ENCODE measurements around the gene PEX1.
"Not testable (repeated sequence)": the region's sequence is repeated elsewhere in the genome, so short reads cannot be mapped to it uniquely, and the experiment has no call there.

PEX1 gene

DNA sequence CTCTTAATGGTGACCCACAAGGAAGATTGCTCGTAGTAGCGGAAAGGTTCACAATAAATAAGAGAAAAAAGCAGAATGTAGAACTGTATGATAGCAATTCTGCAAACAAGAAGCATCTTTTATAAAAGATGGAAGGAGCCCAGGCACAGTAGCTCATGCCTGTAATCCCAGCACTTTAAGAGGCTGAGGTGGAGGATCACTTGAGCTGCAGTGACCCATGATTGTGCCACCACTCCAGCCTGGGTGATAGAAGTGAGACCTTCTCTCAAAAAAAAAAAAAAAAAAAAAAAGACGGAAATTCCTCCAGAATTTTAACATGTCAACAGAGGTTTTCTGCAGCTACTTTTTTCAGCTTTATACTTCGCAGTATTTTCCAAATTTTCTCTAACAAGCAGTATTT is 67.8 kb downstream of the PEX1 start:
- no peak for DNase-seq (ENCODE audit: low spot score)

DNA sequence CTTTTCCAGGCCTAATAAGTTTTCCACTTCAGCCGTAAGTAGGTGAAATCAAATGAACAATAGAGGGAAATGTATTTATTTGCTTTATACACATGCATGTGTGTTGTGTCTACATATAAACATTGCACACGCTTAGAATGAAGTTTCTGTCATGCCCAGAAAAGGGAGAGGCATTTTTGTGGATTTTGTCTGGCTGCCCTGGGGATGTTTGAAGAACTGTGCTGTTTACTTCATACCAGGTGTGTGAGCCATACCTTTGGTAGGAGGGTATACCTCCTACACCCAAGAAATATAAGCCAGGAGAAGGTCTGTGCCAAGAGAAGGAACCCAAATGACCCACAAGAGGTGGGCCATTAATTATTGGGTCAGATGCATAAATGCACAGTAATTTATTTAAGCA is 68.2 kb downstream of the PEX1 start:
- no peak for DNase-seq (ENCODE audit: low spot score)

DNA sequence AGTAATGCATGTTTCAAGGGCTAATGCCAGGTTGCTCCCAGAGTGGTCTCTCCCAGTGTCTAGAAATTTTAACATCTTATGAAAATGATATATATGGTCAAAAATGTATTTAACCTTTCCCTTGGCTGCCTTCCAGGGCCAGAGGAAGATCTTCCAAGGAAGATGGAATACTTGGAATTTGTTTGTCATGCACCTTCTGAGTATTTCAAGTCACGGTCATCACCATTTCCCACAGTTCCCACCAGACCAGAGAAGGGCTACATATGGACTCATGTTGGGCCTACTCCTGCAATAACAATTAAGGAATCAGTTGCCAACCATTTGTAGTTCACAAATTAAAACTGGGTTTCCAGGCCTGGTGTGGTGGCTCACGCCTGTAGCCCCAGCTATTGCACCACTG is 72.1 kb downstream of the PEX1 start:
- DNase-seq (ENCODE audit: low spot score) = no peak

DNA sequence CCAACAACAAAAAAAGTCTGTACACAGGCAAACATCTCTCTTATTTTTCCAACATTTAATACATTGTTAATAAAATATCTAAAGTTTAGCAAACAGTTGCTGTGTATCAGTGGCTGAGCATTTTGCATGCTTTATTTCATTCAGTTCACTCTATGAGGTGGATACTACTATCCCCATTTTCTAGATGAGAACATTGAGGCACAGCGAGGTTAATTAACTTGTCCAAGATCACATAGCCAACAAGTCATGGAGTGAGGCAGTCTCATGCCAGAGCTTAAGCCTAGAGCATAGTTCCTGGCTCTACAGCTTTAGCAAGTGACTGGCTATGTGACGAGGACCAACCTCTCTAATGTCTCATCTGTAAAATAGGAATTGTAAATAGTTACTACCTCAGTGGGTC is 76.7 kb downstream of the PEX1 start:
- no peak for DNase-seq (ENCODE audit: low spot score)

DNA sequence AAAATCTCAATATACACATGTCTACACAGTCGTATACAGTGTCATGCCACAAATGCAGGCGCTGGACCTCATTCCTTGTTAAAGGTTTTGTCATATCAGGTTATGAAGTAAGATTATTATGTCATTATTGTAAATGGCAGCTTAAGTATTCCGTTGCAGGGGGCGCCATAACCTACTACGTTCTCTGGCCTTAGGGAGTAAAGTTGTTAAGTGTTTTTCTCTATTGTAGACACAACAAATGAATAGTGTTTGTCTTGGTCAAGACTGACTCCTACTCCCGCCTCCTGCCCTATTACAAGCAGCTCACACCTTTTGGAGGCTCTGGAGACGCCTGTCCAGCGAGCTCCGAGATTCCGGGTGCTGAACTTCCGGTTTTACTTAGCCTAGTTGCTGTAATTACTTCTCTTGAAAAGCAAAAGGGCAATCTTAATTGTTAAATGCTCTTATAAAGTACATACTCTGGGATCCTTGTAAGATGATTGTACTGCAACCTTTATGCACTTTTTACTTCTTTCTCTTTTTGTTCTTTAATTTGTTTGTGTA is 80.0 kb downstream of the PEX1 start:
- peak; percentile 83 for DNase-seq (ENCODE audit: low spot score)

DNA sequence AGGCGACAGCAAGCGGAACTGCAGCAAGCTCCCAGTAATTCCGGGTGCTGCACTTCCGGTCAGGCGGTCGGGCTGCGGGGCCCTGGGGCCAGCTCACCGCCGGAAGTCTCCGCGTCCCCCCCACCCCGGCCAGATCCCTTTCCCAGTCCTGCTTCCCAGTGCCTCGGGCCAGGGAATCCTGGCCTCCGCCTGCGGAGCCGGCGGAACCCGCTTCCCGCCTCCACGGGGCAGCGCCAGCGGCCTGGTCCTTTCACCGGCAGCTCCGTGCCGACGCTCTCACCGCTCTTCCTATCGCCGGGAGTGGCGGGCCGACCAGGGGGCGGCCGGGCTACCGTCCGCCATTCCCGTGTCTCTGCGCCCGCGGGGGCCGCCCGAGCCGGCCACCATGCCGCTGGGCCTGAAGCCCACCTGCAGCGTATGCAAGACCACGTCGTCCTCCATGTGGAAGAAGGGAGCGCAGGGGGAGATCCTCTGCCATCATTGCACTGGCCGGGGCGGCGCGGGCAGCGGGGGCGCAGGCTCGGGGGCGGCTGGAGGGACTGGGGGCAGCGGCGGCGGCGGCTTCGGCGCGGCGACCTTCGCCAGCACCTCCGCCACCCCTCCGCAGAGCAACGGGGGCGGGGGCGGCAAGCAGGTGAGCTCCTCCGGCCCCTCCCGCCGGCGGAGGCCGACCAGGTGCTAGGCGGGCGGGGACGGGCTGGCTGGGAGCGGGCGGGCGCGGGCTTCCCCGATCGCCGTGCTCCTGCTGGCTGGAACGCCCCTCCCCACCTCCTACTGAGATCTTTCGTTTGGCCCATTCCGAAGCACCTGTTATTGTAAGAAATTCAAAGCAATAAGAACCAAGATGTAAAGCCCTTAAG is 80.7 kb downstream of the PEX1 start, which contains the start of gene GATAD1:
Gene GATAD1 (plus strand): TSS at position 138 of the 860 bp plus-strand sequence. CDS start 248 bp downstream, at position 386.
- peak; percentile 92 for DNase-seq (ENCODE audit: low spot score)

DNA sequence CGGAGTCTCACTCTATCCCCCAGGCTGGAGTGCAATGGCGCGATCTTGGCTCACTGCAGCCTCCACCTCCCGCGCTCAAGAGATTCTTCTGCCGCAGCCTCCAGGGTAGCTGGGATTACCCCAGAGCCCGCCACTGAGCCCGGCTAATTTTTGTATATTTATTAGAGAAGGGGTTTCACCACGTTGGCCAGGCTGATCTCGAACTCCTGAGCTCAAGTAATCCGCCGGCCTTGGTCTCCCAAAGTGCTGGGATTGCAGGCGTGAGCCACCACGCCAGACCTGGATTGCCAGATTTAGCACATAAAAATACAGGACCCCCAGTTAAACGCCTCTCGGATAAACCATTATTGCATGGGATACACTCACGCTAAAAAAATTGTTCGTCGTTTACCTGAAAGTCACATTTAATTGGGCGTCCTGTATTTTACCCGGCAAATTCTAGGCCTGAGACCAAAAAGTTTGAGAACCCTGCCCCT is 81.4 kb downstream of the PEX1 start:
- no peak for DNase-seq (ENCODE audit: low spot score)

DNA sequence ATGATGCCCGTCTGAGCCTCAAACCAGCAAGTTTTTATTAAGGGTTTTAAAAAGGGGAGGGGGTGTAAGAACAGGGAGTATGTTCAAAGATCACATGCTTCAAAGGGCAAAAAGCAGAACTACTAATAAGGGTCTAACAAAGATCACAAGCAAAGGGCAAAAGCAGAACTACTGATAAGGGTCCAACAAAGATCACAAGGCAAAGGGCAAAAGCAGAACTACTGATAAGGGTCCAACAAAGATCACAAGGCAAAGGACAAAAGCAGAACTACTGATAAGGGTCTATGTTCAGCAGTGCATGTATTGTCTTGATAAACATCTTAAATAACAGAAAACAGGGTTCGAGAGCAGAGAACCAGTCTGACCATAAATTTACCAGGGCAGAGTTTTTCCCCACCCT is 85.6 kb downstream of the PEX1 start:
- not testable (repeated sequence) for DNase-seq (ENCODE audit: low spot score)

DNA sequence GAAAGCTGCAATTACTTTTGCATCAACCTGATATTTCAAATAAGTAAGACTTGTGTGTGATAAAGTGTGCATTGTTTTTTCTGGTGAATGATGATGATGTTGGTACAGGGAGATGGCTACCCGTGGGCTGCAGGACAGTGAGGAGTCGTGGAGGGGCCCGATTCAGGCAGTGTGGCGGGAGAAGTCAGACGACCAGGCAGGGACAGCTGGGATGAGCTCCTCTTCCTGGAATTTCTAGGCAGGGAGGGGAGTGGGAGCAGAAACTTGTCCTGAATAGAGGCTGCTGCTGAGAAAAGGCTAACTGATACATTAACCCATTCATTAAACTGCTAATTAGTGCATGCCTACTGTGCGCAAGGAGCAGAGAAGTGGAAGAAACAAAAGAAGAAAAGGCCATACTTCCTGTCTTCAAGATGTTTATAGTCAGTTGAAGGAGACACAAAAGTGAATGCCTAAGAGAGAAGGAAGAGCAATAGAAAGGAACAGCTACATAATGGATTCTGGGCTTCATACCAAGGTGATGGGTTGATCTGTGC is 90.3 kb downstream of the PEX1 start:
- no peak for DNase-seq (ENCODE audit: low spot score)

All from pons (tissue), 1 donor.